Skeletal muscle tissue (tissue), 4 donors: ENCODE data around the gene HYAL1. TPM values are rescaled to one million over a fixed set of nuclear protein-coding genes. Genes with fewer than 3 reads are reported as not detected.
A peak's percentile ranks its signal among the peaks of the same experiment; 100 is the strongest.
"Not testable (repeated sequence)": the region's sequence is repeated elsewhere in the genome, so short reads cannot be mapped to it uniquely, and the experiment has no call there.

Source experiments
- H3K27ac ChIP-seq: one replicate; pipeline ENCODE4 v1.7.0; 2013; ENCODE audit warnings: mild to moderate bottlenecking, low read depth, low read length, inconsistent platforms
- H3K27me3 ChIP-seq, 3 donors: one replicate each; pipeline ENCODE4 v1.7.0; 2013; ENCODE audit warnings: low read length in 3 of 3; ENCODE audit not compliant: control insufficient read depth in 3 of 3, insufficient read depth in 3 of 3
- H3K36me3 ChIP-seq, 3 donors: one replicate each; pipeline ENCODE4 v1.7.0; 2013; ENCODE audit warnings: low read length in 3 of 3; ENCODE audit not compliant: control insufficient read depth in 3 of 3, insufficient read depth in 3 of 3
- H3K4me1 ChIP-seq, 3 donors: one replicate each; pipeline ENCODE4 v1.7.0; 2013; ENCODE audit warnings: low read length in 3 of 3, mild to moderate bottlenecking in 3 of 3; ENCODE audit not compliant: control insufficient read depth in 3 of 3, insufficient read depth in 3 of 3
- H3K4me3 ChIP-seq, 3 donors: one replicate each; pipeline ENCODE4 v1.7.0; 2013; ENCODE audit warnings: low read length in 3 of 3
- H3K9ac ChIP-seq, 3 donors: one replicate each; pipeline ENCODE4 v1.7.0; 2013; ENCODE audit warnings: low read length in 3 of 3, mild to moderate bottlenecking in 3 of 3, moderate library complexity in 2 of 3, low read depth in 1 of 3
- H3K9me3 ChIP-seq, 3 donors: one replicate each; pipeline ENCODE4 v1.7.0; 2013; ENCODE audit warnings: low read length in 3 of 3; ENCODE audit not compliant: control insufficient read depth in 3 of 3
- total RNA-seq: library from RNA; depleted of rRNA; stranded (reverse); fragments of >200 nt; gene quantifications from one replicate; pipeline ENCODE4 v1.2.3, GENCODE V29; 2014
- donor health status: Osteomylitis.

HYAL1 gene
- total RNA-seq, 1 donor from 2014 or later = 2.6 TPM

GRCh38 chr3:50264383-50264963 is 38.9 kb downstream of the HYAL1 start:
- peak overlapping the region in 1 of 3 donors; percentile 57 for H3K9ac ChIP-seq
- peaks cover 71 to 75% (median 74%) of the 10 kb centered on the region in 3 donors for H3K4me1 ChIP-seq
- no peaks in the 10 kb centered on the region for H3K27me3 ChIP-seq

DNA sequence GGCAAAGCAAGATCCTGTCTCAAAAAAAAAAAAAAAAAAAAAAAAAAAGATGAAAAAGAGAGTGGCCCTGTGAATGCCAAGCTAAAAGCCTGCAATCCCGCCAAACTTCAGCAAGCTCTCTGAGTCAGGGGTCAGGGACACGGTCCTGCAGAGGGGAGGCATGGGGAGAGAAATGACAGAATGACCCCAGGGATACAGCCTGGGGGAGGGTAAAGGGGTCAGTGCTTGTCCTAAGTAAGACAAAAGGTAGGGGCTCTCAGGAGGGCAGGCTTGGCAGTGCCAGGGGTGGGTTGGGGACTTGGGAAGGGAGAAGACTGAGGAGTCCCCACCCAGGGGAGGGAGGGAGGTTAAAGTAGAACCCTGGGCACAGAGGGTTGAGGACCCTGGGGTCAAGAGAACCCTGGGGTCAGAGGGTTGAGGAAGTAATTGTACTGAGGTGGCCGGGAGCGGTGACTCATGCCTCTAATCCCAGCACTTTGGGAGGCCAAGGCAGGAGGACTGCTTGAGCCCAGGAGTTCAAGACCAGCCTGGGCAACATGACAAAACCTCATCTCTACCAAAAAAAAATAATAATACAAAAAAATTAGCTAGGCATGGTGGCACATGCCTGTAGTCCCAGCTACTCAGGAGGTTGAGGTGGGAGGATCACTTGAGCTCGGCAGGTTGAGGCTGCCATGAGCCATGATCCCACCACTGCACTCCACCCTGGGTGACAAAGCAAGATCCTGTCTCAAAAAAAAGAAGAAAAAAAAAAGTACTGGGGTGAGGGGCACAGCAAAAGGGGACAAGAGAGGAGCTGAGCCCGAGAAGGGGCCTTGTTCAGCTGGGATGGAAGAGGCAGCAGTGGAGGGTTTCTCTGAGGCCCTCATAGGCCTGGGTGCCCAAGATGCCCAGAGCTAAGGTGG is 39.6 kb downstream of the HYAL1 start:
- Histone ChIP-seq H3K27ac (peak overlapping the region; percentile 70), H3K4me1 (peaks cover 69 to 71% (median 70%) of the 10 kb centered on the region in 3 donors), H3K36me3 (no peaks in the 10 kb centered on the region), H3K9ac (peak overlapping the region in 1 of 3 donors; percentile 57), H3K4me3 (peak overlapping the region in 1 of 3 donors; percentile 23), H3K27me3 (no peaks in the 10 kb centered on the region), H3K9me3 (no peaks in the 10 kb centered on the region)

More at GRCh38 chr3:50264383-50264963, 38.9 kb downstream of the HYAL1 start:
- Histone ChIP-seq H3K9me3 (no peaks in the 10 kb centered on the region), H3K36me3 (no peaks in the 10 kb centered on the region), H3K4me3 (peak overlapping the region in 1 of 3 donors; percentile 23), H3K27ac (peak overlapping the region; percentile 70)

GRCh38 chr3:50262778-50263177 is 40.6 kb downstream of the HYAL1 start:
- H3K4me3 ChIP-seq = no peak overlapping the region
- no peaks in the 10 kb centered on the region for H3K27me3 ChIP-seq
- peaks cover 59 to 63% (median 61%) of the 10 kb centered on the region in 3 donors for H3K4me1 ChIP-seq
- H3K9ac ChIP-seq = no peak overlapping the region
- H3K9me3 ChIP-seq = no peaks in the 10 kb centered on the region
- peaks cover 3 to 5% (median 4%) of the 10 kb centered on the region in 3 donors for H3K36me3 ChIP-seq
- H3K27ac ChIP-seq = no peak overlapping the region

DNA sequence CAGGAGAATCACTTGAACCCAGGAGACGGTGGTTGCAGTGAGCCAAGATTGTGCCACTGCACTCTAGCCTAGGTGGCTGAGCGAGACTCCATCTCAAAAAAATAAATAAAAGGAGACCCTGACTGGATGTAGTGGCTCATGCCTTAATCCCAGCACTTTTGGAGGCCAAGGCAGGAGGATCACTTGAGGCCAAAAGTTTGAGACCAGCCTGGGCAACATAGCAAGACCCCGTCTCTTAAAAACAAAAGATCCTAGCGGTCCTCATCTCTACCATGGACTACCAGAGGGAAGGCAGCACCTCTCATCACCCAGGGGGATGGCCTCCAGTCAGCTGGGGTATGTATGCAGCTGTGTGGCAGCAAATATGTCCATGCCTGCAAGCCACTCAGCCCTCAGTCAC is 41.2 kb downstream of the HYAL1 start:
- H3K27me3 ChIP-seq, H3K9me3 ChIP-seq, H3K9ac ChIP-seq, H3K36me3 ChIP-seq, H3K27ac ChIP-seq, H3K4me3 ChIP-seq: not testable (repeated sequence)
- peaks cover 56 to 61% (median 56%) of the 10 kb centered on the region in 3 donors for H3K4me1 ChIP-seq

DNA sequence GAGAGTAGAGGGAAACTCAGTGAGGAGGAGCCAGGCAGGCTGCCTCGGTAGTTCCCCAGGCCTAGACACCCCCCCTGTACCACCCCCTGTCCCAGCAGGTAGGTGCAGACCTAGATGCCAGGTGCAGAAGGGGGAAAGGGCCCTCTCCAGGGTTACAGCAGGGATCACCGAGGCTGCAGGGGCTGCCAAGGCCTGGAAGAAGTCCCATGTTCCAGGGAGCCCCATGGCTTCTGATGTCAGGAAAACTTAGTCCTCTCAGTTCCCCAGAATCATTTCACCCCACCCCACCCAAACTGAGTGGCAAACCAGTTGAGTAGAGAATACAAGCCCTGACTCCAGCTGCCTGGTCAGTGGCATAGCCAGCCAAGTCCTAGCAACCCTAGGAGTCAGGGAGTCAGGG is 41.9 kb downstream of the HYAL1 start:
- H3K36me3 ChIP-seq = peaks cover 14 to 17% (median 14%) of the 10 kb centered on the region in 3 donors
- no peaks in the 10 kb centered on the region for H3K27me3 ChIP-seq
- peak overlapping the region; percentile 94 for H3K27ac ChIP-seq
- H3K4me3 ChIP-seq = no peak overlapping the region
- H3K4me1 ChIP-seq = peaks cover 49 to 59% (median 55%) of the 10 kb centered on the region in 3 donors
- no peaks in the 10 kb centered on the region for H3K9me3 ChIP-seq
- peak overlapping the region; percentile 85 to 92 (median 87) for H3K9ac ChIP-seq

DNA sequence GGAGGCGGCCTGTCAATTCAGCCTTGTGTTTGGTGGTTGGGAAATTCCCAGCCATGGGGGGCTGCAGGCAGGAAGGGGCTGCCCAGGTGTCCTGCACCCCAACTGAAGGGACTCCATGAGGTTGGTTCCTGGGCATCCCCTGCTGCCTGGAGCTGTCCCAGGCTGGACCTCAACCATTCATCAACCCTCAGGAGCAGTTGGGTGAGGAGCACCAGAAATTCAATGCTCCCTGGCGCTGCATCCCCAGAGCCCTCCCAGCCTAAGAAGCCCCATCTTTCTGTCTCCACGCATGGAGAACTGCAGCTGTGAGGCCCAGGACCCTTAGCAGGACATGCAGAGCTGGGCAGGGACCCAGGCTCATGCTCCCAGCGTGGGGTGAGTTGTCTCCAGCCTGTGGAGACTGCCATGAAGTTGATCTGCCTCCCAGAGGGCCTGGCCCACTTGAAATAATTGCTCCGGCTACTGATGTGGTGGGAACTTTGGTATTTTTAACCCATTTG is 42.4 kb downstream of the HYAL1 start:
- Histone ChIP-seq H3K27me3 (no peaks in the 10 kb centered on the region), H3K4me1 (peaks cover 47 to 59% (median 55%) of the 10 kb centered on the region in 3 donors), H3K36me3 (peaks cover 19 to 22% (median 20%) of the 10 kb centered on the region in 3 donors), H3K9ac (peak overlapping the region; percentile 85 to 92 (median 87)), H3K4me3 (peak overlapping the region; percentile 63 to 85 (median 77)), H3K27ac (peak overlapping the region; percentile 94), H3K9me3 (no peaks in the 10 kb centered on the region)

GRCh38 chr3:50260027-50260941 is 43.1 kb downstream of the HYAL1 start:
- Histone ChIP-seq H3K4me1 (peaks cover 41 to 55% (median 50%) of the 10 kb centered on the region in 3 donors), H3K36me3 (peaks cover 19 to 24% (median 20%) of the 10 kb centered on the region in 3 donors), H3K9me3 (no peaks in the 10 kb centered on the region), H3K9ac (peak overlapping the region; percentile 85 to 92 (median 87)), H3K4me3 (peak overlapping the region; percentile 63 to 85 (median 77)), H3K27ac (peak overlapping the region; percentile 94), H3K27me3 (no peaks in the 10 kb centered on the region)

DNA sequence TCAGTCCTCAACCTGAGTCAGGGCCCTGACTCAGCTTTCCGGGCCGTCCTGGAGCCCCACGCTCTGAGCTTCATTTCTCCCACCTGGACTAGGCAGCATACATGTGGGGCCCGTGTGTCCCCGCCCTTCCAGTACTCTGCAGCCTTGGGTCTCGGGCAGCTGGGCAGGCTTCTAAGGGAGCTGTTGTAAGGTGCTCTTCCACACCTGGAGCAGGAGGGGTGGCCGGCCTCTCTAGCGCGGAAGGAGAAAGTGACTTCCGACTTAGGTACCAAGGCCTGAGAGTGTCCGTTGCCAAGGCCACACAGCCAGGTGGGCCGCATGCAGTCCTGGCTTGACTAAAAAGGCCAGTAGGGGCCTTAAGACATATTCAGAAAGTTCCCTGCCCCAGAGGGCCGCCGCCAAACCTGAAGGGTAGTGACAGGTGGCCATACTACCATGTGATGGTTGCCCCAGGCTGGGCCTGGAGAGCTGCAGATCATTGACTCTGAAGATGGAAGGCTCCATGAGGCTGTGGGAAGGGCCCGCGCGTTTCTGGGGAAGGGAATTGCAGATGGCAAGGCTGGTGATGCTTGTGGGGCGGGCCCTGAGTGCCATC is 43.8 kb downstream of the HYAL1 start:
- Histone ChIP-seq H3K36me3 (peaks cover 19 to 24% (median 20%) of the 10 kb centered on the region in 3 donors), H3K4me1 (peaks cover 43 to 56% (median 52%) of the 10 kb centered on the region in 3 donors), H3K4me3 (peak overlapping the region in 2 of 3 donors; percentile 56 to 77), H3K27me3 (no peaks in the 10 kb centered on the region), H3K9ac (peak overlapping the region in 2 of 3 donors; percentile 85 to 92), H3K9me3 (no peaks in the 10 kb centered on the region), H3K27ac (peak overlapping the region; percentile 94)

- Histone ChIP-seq H3K36me3 (peaks cover 20 to 26% (median 24%) of the 10 kb centered on the region in 3 donors), H3K27ac (peak overlapping the region; percentile 94), H3K9ac (peak overlapping the region in 2 of 3 donors; percentile 85 to 92), H3K4me3 (no peak overlapping the region), H3K4me1 (peaks cover 41 to 56% (median 53%) of the 10 kb centered on the region in 3 donors), H3K9me3 (no peaks in the 10 kb centered on the region), H3K27me3 (no peaks in the 10 kb centered on the region)
Observed at GRCh38 chr3:50258979-50259378, 44.4 kb downstream of the HYAL1 start.
